Measurements from ENCODE around the gene METTL1.

METTL1 gene

GRCh38 chr12:57780284-57780897 is 8.5 kb upstream of the METTL1 start:
- Mint-ChIP-seq H3K9me3 (no peaks in the 10 kb centered on the region), H3K36me3 (ENCODE audit: low read depth) (peaks cover 22% of the 10 kb centered on the region), H3K4me3 (no peak overlapping the region), H3K4me1 (peaks cover 13% of the 10 kb centered on the region), H3K27me3 (ENCODE audit: low read depth, poor library complexity) (peaks cover 15% of the 10 kb centered on the region), H3K27ac (no peak overlapping the region)
- no peak for DNase-seq
- TF ChIP-seq CTCF (IDR thresholded peaks at IDR 0.05): no peak

GRCh38 chr12:57779736-57780135 is 7.8 kb upstream of the METTL1 start:
- no peak for TF ChIP-seq CTCF (IDR thresholded peaks at IDR 0.05)
- H3K36me3 Mint-ChIP-seq (ENCODE audit: low read depth): peaks cover 22% of the 10 kb centered on the region
- no peak for DNase-seq
- H3K27ac Mint-ChIP-seq: no peak overlapping the region
- H3K27me3 Mint-ChIP-seq (ENCODE audit: low read depth, poor library complexity): peaks cover 15% of the 10 kb centered on the region
- H3K9me3 Mint-ChIP-seq: no peaks in the 10 kb centered on the region
- peaks cover 13% of the 10 kb centered on the region for H3K4me1 Mint-ChIP-seq
- no peak overlapping the region for H3K4me3 Mint-ChIP-seq

- H3K27me3 Mint-ChIP-seq (ENCODE audit: low read depth, poor library complexity): peaks cover 17% of the 10 kb centered on the region
- no peaks in the 10 kb centered on the region for H3K9me3 Mint-ChIP-seq
- H3K27ac Mint-ChIP-seq: no peak overlapping the region
- H3K4me3 Mint-ChIP-seq: no peak overlapping the region
- DNase-seq: no peak
- H3K4me1 Mint-ChIP-seq: peaks cover 6% of the 10 kb centered on the region
- peaks cover 17% of the 10 kb centered on the region for H3K36me3 Mint-ChIP-seq (ENCODE audit: low read depth)
- no peak for TF ChIP-seq CTCF (IDR thresholded peaks at IDR 0.05)
Observed at GRCh38 chr12:57777911-57778310, 6.0 kb upstream of the METTL1 start.

GRCh38 chr12:57777367-57777766 is 5.5 kb upstream of the METTL1 start:
- Mint-ChIP-seq H3K27ac (no peak overlapping the region), H3K27me3 (ENCODE audit: low read depth, poor library complexity) (peaks cover 18% of the 10 kb centered on the region), H3K36me3 (ENCODE audit: low read depth) (peaks cover 17% of the 10 kb centered on the region), H3K4me1 (peaks cover 6% of the 10 kb centered on the region), H3K9me3 (no peaks in the 10 kb centered on the region), H3K4me3 (no peak overlapping the region)
- TF ChIP-seq CTCF (IDR thresholded peaks at IDR 0.05): no peak
- DNase-seq: no peak

- Mint-ChIP-seq H3K9me3 (no peaks in the 10 kb centered on the region), H3K36me3 (ENCODE audit: low read depth) (peaks cover 17% of the 10 kb centered on the region), H3K27me3 (ENCODE audit: low read depth, poor library complexity) (peaks cover 21% of the 10 kb centered on the region), H3K4me1 (peaks cover 14% of the 10 kb centered on the region), H3K4me3 (no peak overlapping the region), H3K27ac (no peak overlapping the region)
- no peak for TF ChIP-seq CTCF (IDR thresholded peaks at IDR 0.05)
- DNase-seq: no peak
Observed at GRCh38 chr12:57776247-57776587, 4.3 kb upstream of the METTL1 start.

GRCh38 chr12:57775563-57776246 is 3.8 kb upstream of the METTL1 start:
- H3K4me3 Mint-ChIP-seq: no peak overlapping the region
- DNase-seq: no peak
- peaks cover 19% of the 10 kb centered on the region for H3K4me1 Mint-ChIP-seq
- H3K27me3 Mint-ChIP-seq (ENCODE audit: low read depth, poor library complexity): peaks cover 21% of the 10 kb centered on the region
- peaks cover 18% of the 10 kb centered on the region for H3K36me3 Mint-ChIP-seq (ENCODE audit: low read depth)
- no peak for TF ChIP-seq CTCF (IDR thresholded peaks at IDR 0.05)
- H3K9me3 Mint-ChIP-seq: no peaks in the 10 kb centered on the region
- no peak overlapping the region for H3K27ac Mint-ChIP-seq
